CD4-positive, alpha-beta T cell treated with Interferon alpha-2 for 1 hour (primary cell): ENCODE results near the gene NACA2.

ENCODE experiments used
- DNase-seq, 2 donors: peaks; one replicate each; pipeline ENCODE4 v3.0.0-alpha.2; 2020 to 2022

NACA2 gene

GRCh38 chr17:61543786-61544415 lies 47.1 kb downstream of the NACA2 start:
- DNase-seq: no peak

DNA sequence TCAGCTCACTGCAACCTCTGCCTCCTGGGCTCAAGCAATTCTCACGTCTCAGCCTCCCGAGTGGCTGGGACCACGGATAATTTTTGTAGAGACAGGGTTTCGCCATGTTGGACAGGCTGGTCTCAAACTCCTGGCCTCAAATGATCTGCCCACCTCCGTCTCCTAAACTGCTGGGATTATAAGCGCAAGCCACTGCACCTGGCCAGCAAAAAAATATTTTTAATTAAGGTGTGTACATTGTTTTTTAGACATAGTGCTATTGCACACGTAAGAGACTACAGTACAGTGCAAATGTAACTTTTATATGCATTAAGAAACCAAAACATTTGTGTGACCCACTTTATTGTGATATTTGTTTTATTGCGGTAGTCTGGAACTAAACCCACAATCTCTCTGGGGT lies 49.0 kb downstream of the NACA2 start:
- DNase-seq: no peak

- no peak for DNase-seq
Observed at GRCh38 chr17:61540874-61541273, 50.1 kb downstream of the NACA2 start.
